HTERT RPE-1 (cell line): ENCODE measurements around the gene SLC48A1.

Source experiments
- in situ Hi-C: fragments of 300-500 bp; cut with MboI; formaldehyde crosslinking; loops from 4 replicates; pipeline ENCODE4 v1.14.3; 2020; ENCODE audit warnings: low sequenced_read_pairs

The SLC48A1 gene

DNA sequence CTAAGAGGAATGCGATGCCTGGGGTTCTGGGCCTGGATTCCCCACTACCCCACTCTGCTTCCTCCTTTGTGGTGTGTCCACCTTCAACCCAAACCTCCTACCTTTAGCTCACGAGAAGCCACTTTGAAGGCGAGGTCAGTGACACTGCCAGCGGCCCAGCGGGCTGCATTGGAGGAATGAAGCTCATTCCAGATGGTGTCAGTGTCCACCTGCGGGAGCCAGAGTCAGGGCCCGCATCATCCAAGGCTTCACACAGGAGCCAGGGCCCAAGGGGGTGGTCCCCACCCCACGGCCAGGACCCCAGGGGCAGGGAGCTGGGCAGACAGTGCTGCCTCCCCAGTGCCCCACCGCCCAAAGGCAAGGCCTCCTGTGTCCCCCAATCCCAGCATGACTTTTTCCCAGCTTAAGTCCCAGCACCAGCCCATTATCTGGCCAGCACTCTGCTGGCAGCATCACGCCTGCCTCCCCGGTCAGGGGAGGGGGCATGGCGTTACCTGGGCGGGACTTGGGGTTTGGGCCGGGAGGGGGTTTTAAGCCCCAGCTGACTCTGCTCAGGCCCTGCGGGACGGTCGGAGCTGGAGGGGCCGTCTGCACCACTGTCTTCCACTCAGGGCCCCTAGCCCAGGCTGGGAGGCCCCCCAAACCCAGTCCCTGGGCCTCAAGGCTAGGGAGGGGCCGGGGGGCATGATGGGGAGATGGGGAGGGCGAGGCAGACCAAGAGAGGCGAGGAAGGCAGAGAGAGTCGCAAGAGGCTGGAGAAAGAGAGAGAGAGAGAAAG lies 16.9 kb downstream of the SLC48A1 start:
- in situ Hi-C loops: no loop called here

DNA sequence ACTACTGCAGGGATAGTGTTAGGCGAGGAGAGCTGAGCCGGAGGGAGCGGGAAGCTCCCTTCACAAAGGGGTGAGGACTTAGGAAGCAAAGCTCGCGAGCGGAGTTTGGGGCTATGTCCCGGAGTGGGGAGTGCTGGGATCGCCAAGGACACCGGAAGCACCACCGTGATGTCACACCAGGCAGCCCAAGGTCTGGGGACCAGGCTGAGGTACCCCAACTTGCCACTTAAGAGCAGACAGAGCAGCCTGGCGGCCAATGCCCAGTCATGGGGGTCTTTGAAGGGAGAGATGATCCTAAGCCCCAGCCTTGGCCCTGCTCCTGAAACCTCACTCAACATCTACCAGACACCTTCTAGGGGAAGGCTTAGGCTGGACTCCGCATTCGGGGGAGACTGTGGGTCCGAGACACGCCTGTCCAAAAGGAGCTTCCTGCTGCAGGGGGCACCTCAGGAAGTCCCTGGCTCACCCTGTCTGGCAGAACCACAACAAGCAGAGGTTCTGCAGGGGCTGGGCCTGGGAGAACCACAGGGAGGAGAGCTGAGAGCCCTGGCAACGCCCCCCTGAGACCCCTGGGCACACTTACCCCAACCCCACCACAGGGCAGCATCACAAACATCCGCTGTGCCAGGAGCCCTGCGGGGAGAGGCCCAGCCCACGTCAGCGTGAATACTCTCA lies 17.8 kb downstream of the SLC48A1 start:
- in situ Hi-C loops: no loop called here

DNA sequence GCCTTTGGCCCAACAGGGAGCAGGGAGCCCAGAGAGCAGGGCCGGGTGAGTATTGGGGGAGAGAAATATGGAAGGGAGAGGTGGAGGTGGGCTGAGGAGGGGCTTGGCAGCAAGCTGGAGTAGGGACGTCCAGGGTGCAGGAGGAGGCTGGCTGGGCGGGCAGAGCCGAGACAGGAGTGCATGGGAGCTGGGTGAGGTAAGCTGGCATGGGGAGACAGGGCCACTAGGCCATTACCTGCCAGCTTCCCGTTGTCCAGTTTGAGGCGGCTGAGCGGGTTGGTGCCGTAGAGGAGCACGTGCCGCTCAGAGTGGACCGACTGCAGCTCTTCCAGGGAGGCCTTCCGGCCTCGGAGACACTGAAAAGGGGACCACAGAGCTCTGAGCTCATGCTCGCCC lies 18.3 kb downstream of the SLC48A1 start:
- in situ Hi-C loops: no loop called here

DNA sequence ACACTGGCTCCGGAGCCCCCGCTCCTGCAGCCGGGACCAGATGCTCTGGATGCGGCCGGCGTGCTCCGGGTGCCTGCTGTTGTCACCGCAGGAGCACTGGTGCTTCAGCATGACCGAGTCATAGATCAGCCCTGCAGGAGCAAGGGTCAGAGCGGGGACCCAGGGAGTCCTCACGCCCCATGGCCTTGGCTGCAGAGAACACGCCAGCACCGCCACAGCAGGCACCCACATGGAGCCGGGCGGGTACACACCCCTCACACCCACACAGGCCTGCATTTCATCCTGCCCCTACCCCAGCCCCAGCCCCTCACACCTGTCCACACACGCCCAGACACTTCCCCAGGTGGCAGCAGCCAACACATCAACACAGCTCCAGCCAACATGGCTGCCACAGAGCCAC lies 18.8 kb downstream of the SLC48A1 start:
- in situ Hi-C loops: no loop called here

DNA sequence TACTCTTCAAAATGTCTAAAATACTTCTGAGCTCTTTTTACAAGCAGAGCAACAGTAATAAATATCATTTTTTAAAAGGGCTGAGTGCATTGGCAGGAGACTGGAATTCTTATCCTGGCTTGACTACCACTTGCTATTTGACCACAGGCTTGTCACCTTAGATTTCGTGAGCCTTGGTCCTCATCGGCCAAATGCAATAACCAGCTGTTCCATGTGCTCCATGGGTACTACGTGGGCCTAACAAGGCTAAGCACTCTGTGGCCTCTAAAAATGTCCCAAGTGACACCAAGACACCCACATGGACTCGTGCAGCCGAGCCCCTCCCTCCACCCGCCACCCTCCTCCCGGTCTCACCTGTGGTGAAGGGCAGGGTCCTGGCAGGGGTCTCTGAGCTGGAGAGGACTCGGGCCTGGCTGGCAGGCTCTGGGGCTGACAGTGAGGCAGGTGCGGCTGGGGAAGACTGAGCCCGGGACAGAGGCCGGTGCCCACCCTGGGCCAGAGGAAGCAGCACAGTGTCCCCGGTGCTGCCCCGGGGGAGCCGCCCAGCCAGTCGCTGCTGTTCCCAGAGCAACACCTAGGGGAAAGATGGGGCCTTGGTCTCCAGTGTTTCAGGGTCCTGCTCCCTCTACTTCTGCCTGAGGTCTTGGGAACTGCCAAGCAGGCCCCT lies 20.1 kb downstream of the SLC48A1 start:
- in situ Hi-C loops: no loop called here

DNA sequence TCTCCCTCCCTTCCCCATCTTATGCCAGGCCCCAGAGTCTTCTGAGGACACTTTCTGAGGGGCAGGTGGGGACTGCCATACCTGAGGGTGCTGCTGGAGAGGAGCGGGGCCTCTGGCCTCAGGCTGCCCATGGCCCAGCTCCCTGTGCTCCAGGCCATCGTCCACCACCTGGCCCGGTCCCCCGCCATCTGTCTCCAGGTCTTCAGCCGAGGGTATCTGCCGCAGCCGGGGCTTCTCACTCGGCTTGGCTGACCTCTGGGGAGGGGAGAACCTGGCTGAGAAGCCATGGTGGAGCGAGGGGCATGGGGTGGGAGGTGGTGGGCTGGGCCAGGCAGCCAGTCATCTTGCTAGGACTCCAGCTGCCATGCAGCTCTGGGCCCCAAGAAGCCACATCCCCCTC lies 21.6 kb downstream of the SLC48A1 start:
- in situ Hi-C loops: no loop called here

DNA sequence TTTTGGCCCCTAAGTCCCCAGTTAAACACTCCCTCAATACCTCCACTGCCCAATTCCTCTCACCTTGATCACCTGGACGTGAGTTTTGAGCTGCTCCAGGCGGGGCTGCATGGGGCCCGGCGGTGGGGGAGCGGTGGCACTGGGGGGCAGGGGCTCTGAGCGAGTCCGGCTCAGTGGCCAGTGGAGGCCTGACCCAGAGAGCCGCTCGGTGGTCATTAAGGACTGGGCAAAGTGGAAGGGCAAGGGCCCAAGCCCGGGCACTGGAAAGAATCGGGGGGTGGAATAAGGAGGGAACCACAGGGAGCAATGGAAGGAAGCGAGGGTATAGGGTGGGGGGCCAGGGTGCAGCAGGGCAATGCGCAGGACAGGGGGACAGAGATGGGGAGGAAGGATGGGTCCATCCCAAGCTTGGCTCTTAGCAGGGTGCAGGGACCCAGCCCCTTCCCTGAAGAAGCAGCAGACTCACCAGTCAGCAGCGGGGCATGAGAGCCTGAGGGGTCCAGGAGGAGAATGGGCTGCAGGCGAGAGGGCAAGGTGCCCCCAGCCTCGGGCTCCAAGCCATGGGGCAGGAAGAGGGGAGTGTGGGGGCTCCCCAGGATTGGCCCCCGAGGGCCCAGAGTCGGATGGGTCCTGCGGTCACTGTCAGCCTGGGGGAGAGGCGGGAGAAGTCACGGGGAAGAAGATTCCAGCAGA lies 22.2 kb downstream of the SLC48A1 start:
- in situ Hi-C loops: no loop called here

DNA sequence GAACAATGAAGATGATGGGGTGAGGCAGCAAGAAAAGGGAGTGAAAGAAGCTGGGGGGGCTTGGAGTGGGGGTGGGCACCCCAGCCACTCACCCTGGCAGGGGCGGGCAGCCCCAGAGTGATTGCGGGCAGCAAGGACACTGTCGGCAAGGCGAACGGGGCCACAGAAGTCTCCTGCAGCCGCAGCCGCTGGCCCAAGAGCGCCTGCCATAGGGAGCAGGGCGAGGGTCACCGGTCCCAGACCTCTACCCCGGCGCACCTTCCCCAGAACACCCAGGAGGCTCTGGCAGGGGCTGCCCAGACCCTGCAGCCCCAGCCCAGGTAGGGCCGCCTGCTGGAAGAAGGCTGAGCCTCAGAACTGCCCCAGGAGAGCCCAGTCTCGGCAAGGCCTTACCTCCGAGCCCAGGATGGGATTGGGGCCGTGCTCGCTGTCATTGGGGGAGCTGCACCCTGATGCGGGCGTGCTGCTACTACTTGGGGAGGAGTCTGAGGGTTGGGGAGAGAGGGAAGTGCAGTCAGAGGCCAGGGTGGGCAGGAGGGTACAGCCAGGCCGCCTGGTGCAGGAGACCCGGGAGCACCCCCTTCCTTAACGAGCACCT lies 22.9 kb downstream of the SLC48A1 start:
- in situ Hi-C loops: no loop called here

DNA sequence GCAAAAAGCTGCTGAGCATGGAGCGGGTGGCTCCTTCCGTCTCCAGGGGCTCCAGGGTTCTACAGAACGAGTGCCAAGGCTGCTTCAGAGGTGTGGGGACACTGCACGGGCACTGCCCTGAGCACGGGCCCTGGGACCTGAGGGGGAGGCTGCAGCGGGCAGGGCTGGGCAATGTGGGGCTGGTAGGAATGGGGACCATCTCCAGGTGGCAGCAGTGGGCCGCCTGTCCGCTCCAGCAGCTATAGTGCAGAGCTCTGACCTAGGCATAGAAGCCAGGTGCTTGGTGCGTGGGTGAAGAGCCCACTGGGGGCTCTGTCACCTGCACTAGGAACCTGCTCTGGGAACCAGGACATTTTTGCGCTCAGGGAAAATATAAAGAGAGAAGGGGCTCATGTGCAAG lies 24.4 kb downstream of the SLC48A1 start:
- in situ Hi-C loops: no loop called here

DNA sequence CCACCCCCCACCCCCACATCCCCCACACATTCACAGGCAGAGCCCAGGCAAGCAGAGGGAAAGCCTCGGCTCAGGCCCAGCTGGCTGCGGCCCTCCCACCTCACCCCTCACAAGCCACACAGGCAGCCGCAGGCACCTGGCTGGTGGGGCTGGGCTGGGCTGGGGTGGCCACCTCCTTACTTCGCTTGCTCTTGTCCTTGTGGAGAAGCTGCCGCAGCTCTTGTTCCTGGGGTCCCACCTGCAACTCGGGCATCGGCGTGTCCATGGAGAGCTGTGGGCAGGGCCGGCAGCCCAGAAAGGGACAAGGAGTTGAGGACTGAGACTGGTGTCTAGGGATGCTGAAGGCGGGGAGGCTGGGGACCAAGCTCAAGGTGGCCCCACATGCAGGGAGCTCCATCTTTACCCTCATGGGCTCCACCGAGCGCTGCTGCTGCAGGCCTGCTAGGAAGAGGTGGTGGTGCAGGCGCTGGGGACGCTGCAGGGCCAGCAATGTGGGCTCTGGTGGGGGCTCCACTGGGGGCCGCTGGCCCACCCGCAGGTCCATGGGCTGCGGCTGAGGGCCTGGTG lies 25.4 kb downstream of the SLC48A1 start:
- in situ Hi-C loops: no loop called here

DNA sequence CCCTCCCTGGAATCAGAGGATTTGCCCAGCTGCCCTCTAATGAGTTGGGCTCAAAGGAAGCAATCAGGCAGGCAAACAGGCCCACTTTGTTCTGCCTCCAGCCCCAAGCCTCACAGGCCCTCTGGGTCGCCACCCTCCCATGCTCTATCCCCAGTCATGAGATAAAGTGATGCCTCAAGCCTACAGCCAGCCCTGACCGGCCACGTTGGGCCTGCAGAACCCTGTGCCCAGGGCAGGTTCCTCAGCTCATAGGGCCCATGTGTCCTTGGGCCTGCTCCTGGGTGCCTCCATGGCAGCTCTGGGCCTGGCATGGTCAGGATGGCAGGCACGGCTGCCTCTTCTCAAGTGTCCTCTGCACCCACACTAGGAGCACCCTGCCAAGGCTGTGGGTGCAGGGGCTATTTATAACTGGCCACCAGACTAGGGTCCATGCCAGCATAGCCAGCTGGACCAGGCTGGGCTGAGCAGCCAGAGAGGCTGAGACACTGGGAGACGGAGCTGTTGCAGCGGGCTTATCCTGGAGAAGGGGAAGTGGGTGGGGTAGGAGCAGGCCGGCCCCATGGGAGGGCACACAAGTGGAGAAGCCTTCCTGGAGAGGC lies 26.4 kb downstream of the SLC48A1 start:
- in situ Hi-C loops: no loop called here

DNA sequence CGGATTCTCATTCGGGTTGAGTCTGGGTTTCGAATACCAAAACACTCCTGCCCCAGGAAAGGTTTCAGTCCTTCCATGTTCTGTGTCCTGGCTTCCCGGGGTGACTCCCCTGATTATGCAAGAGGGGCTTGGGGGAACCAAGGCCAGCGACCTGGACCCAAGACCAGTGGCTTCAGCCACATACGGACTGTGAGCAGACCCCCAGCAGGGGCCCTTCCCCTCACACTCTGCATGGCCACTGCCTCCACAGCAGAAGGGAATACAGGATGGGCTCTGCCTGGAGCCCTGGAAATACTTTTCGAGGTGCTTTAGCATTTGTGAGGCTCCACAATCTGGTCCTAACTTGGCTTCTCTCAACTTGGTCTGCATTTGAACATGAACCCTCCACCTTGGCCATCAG lies 27.5 kb downstream of the SLC48A1 start:
- in situ Hi-C loops: no loop called here

DNA sequence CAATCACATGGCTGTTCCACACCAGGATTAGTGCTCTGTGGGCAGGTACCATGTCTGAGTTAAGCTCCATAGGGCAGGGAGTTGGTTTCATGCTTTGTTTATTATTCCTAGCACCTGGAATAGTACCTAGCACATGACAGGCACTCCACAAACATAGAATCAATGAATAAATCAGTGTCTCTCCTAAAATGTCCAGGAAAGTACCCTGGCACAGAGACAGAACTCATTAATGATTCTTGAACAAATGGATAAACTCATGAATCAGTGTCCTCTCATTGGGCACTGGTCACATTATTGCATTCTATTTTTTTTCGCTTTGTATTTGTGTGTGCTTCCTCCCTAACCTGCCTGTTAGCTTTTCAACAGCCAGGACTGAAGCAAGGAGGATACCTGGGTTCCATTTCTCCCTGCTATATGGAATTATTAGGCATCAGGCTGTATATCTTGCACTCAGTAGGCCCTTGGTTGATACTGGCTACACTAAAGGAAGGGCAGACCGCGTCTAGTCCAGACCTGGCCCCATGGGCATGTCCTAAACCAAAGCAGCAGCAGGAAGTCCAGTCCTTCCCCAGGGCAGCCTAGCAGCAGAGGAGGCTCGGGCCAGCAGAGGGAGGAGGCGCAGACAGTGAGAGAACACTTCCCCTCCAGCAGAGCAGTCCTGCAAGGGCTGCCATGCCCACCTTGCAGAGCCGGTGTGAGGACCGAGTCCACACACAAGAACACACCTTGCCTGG lies 28.3 kb downstream of the SLC48A1 start:
- in situ Hi-C loops: no loop called here

DNA sequence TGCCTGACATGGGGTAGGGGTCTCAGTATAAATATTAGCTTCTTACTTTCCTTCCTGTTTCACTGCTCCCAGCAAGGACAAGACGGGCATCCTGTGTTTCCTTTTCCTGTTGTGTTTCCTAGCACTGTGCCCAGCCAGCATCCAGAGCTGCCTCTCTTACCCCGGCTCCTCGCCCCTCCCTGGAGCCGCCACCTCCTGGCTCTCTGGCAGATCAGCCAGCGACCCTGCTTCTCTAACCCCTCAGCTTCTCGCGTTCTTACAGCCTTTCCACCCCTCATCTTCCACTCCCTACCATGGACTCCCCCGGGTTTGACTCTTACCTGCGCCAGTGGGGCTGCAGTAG lies 28.8 kb downstream of the SLC48A1 start:
- in situ Hi-C loops: no loop called here

DNA sequence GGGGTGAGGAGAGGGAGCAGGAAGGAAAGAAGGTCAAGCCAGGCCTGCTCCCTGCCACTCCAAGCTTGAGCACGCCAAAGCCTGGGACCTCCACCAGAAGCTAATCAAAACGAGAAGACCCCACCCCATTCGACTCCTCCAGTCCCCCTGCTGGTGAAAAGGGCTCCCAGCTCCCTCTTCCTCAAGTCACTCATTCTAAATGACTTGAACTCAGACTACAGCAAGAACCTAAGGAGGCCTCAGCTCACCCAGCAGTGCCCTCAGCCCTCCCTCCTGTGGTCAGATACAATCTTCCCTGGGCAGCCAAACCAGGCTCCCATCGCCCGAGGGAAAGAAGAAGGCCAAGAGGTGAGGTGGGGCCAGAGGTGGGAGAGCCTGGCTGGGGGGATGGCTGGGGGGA lies 29.3 kb downstream of the SLC48A1 start:
- in situ Hi-C loops: no loop called here

DNA sequence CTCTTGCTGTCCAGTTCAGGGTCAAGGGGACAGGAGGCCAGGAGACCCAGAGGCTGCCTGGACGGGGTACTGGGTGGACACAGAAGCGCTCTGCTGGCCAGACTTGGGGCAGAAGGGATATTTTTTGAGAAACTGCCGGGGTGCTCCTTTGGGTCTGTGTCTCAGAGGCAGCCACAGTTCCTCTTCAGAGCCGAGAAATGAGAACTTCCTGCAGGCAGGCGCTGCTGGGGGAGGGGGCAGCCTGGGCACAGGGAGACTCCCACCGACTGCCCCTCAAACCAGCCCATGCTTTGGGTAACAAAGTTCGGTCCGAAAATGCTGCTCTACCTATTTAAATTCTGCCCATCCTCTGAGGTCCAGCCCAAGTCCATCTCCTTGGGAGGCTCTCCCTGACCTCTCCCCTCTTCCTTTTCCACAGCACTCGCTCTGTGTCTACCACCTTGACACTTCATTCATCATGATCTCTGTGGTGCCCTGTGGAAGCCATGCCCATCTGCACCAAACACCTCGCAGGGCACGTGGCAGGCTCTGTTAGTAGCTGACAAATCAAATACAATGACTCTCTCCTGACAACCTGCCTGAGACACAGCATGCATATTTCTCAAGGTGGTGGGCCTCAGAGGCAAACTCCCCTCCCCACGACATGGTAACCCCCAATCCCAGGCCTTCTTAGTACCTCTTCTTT lies 30.3 kb downstream of the SLC48A1 start:
- in situ Hi-C loops: no loop called here

DNA sequence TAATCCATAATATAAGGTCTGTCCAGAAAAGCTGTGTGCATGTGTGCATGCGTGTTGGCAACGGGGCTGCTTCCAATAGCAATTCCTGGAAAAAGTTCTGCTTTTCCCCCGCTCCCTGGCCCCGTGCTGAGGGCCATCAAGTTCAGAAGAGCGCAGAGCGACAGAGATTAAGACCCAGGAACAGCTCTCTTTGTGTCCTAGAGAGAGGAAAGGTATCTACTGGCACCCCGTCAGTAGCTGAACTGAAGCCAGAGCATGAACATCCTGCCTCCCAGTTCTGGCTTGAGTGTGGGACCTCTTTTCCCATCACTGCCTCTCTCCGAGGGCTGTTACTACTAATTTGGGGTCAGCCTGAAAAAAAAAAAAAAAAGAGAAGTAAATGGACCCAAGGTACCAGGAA lies 31.1 kb downstream of the SLC48A1 start:
- in situ Hi-C loops: no loop called here

DNA sequence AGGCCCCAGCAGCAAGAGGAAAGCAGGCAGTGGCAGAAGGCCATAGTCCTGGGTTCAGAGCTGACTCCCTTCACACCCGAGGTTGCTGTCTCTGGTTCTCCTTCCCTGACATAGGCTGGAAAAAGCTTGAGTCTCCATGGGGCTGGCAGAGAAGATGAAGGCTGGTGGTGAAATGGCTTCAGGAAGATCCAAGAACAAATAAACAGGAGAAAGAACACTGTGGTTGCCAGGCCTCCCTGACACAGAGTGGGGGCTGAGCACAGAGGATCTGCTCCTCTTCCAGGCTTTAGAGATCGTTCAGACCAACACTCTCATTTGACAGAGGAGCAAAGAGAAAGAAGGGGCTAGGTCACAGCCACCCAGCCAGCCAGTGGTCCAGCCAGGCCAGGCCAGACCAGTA lies 32.4 kb downstream of the SLC48A1 start:
- in situ Hi-C loops: no loop called here

DNA sequence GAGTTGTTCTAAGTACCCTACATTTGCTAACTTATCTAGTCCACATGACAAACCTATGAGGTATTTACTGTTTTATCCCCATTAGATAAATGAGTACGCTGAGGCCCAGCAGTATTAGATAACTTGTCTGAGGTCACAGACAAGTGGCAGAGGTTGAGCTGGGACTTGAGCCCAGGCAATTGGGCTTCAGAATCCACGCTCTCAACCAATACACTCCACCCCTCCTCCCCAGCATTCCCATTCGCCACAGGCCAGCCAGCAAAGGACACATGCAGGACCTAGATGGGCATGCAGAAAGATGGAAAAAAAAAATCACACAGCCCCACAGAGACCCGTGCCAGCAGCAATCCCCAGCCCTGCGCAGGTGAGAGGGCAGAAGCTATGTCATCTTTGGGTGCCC lies 34.3 kb downstream of the SLC48A1 start:
- in situ Hi-C loops: no loop called here
